DOHH2 (cell line): ENCODE results near the gene ABCG8.

ENCODE experiments used
- H3F3A ChIP-seq: fragments of 200-600 bp; sonication (generic), shearing (Covaris generic); 2 replicates; pipeline ENCODE4 v1.6.0; 2016; ENCODE audit warnings: antibody characterized with exemption, mild to moderate bottlenecking; ENCODE audit not compliant: control insufficient read depth, insufficient read depth
- H3K27ac ChIP-seq: fragments of 200-600 bp; sonication (generic); 2 replicates; pipeline ENCODE4 v1.5.1; 2014; ENCODE audit warnings: low read depth, mild to moderate bottlenecking, low read length, moderate library complexity
- H3K27me3 ChIP-seq: fragments of 200-600 bp; sonication (generic); 2 replicates; pipeline ENCODE4 v1.6.1; 2014; ENCODE audit warnings: mild to moderate bottlenecking, low read length, mixed read lengths; ENCODE audit not compliant: control insufficient read depth
- H3K36me3 ChIP-seq: fragments of 200-600 bp; sonication (generic); 2 replicates; pipeline ENCODE4 v1.6.1; 2014; ENCODE audit warnings: mild to moderate bottlenecking, low read length, moderate library complexity, mixed read lengths; ENCODE audit not compliant: control insufficient read depth
- H3K4me1 ChIP-seq: fragments of 200-600 bp; sonication (generic); 2 replicates; pipeline ENCODE4 v1.6.1; 2014; ENCODE audit warnings: mild to moderate bottlenecking, low read length, mixed read lengths; ENCODE audit not compliant: control insufficient read depth
- H3K4me2 ChIP-seq: fragments of 200-600 bp; sonication (generic); 2 replicates; pipeline ENCODE4 v1.6.0; 2014; ENCODE audit warnings: mild to moderate bottlenecking, low read length, moderate library complexity
- H3K4me3 ChIP-seq: fragments of 200-600 bp; sonication (generic); 2 replicates; pipeline ENCODE4 v1.5.1; 2014; ENCODE audit warnings: mild to moderate bottlenecking, low read length, mixed read lengths
- H3K79me2 ChIP-seq: fragments of 200-600 bp; sonication (generic); 2 replicates; pipeline ENCODE4 v1.6.1; 2014; ENCODE audit warnings: mild to moderate bottlenecking, low read length, mixed read lengths; ENCODE audit not compliant: control insufficient read depth
- H3K9me2 ChIP-seq: fragments of 200-600 bp; sonication (generic); replicated peaks from 2 replicates; pipeline ENCODE4 v1.6.1; 2014; ENCODE audit warnings: mild to moderate bottlenecking, low read length, mixed read lengths; ENCODE audit not compliant: control insufficient read depth
- H3K9me3 ChIP-seq: fragments of 200-600 bp; sonication (generic); 2 replicates; pipeline ENCODE4 v1.6.1; 2014; ENCODE audit warnings: antibody characterized with exemption, low read length, mixed read lengths; ENCODE audit not compliant: control insufficient read depth, insufficient read depth
- H4K20me1 ChIP-seq: fragments of 200-600 bp; sonication (generic); 2 replicates; pipeline ENCODE4 v1.6.0; 2014; ENCODE audit warnings: low read depth, mild to moderate bottlenecking, antibody characterized with exemption, low read length, moderate library complexity; ENCODE audit not compliant: control insufficient read depth, insufficient read depth
- EZH2phosphoT487 ChIP-seq: fragments of 200-600 bp; sonication (generic); IDR thresholded peaks from 2 replicates; pipeline ENCODE4 v1.6.1; 2017; ENCODE audit warnings: borderline replicate concordance, mild to moderate bottlenecking, antibody characterized with exemption, low read length, moderate library complexity, mixed read lengths
- TF ChIP-seq, protein P1 (sequence below): fragments of 200-600 bp; sonication (generic); IDR thresholded peaks from one replicate; pipeline ENCODE4 v1.5.1; 2014; ENCODE audit warnings: antibody characterized with exemption, mild to moderate bottlenecking, low read depth, low read length; ENCODE audit not compliant: poor library complexity, severe bottlenecking

The ABCG8 gene

DNA sequence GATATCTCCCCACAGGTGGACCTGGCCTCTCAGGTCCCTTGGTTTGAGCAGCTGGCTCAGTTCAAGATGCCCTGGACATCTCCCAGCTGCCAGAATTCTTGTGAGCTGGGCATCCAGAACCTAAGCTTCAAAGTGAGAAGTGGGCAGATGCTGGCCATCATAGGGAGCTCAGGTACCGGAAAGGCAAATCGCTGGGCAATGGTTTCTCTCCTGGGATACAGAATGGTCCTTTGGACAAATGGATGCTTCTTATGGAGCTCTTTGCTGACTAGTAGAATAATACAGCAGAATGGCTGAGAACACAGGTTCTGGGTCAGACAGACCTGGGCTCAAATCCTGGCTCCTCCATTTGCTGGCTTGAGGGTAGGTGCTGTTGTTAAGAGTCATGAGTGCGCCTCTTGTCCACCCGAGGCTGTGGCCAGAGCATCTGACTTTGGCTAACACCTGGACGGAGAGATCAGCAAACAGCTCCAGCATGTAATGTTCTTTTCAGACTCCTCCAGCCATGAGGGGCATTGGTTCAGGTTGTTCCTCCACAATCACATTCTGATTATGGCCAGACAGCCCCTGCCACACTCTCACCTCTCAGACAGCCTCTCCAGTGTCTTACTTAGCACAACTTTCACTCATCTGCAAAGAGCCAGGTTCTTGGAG lies 7.5 kb downstream of the ABCG8 start:
- Histone ChIP-seq H3K4me3 (no peak overlapping the region), H3K27me3 (peaks cover 3% of the 10 kb centered on the region; the same call in 1 of the 2 replicates), H3K79me2 (no peaks in the 10 kb centered on the region), H3K27ac (no peak overlapping the region), H3K9me3 (no peaks in the 10 kb centered on the region), H3K36me3 (no peaks in the 10 kb centered on the region), H3K4me1 (peaks cover 9% of the 10 kb centered on the region), H3K4me2 (no peak overlapping the region), H4K20me1 (no peaks in the 10 kb centered on the region), H3F3A (no peaks in the 10 kb centered on the region), H3K9me2 (no peaks in the 10 kb centered on the region)
- TF ChIP-seq EZH2phosphoT487 = no peak
- TF ChIP-seq, protein P1, sequence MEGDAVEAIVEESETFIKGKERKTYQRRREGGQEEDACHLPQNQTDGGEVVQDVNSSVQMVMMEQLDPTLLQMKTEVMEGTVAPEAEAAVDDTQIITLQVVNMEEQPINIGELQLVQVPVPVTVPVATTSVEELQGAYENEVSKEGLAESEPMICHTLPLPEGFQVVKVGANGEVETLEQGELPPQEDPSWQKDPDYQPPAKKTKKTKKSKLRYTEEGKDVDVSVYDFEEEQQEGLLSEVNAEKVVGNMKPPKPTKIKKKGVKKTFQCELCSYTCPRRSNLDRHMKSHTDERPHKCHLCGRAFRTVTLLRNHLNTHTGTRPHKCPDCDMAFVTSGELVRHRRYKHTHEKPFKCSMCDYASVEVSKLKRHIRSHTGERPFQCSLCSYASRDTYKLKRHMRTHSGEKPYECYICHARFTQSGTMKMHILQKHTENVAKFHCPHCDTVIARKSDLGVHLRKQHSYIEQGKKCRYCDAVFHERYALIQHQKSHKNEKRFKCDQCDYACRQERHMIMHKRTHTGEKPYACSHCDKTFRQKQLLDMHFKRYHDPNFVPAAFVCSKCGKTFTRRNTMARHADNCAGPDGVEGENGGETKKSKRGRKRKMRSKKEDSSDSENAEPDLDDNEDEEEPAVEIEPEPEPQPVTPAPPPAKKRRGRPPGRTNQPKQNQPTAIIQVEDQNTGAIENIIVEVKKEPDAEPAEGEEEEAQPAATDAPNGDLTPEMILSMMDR = no peak

DNA sequence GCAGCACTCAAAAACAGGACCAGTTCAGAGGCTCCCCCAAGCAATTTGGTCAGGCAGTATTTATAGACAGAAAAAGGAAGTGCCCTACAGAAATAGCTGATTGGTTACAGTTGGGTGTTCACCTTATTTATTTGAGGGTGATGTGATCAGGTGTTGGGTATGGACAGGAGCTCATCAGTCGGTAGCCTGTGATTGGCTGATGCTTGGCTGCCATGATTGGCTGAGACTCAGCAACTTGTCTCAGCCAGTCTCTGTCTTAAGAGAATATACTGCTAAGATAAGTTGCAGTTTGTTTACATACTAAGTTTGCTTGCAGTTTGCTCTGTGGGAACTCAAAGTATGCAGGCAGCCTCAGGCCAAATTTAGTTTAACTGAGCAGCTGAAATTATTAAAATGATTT lies 9.4 kb downstream of the ABCG8 start:
- TF ChIP-seq EZH2phosphoT487 = no peak
- TF ChIP-seq, protein P1 = no peak
- no peaks in the 10 kb centered on the region for H3K36me3 ChIP-seq
- H4K20me1 ChIP-seq = no peaks in the 10 kb centered on the region
- H3F3A ChIP-seq = no peaks in the 10 kb centered on the region
- H3K79me2 ChIP-seq = no peaks in the 10 kb centered on the region
- H3K4me1 ChIP-seq = peaks cover 9% of the 10 kb centered on the region
- no peaks in the 10 kb centered on the region for H3K9me2 ChIP-seq
- no peaks in the 10 kb centered on the region for H3K27me3 ChIP-seq
- H3K4me3 ChIP-seq = no peak overlapping the region
- H3K9me3 ChIP-seq = no peaks in the 10 kb centered on the region
- peak overlapping the region; percentile 10; the same call in 1 of the 2 replicates for H3K4me2 ChIP-seq
- H3K27ac ChIP-seq = no peak overlapping the region

DNA sequence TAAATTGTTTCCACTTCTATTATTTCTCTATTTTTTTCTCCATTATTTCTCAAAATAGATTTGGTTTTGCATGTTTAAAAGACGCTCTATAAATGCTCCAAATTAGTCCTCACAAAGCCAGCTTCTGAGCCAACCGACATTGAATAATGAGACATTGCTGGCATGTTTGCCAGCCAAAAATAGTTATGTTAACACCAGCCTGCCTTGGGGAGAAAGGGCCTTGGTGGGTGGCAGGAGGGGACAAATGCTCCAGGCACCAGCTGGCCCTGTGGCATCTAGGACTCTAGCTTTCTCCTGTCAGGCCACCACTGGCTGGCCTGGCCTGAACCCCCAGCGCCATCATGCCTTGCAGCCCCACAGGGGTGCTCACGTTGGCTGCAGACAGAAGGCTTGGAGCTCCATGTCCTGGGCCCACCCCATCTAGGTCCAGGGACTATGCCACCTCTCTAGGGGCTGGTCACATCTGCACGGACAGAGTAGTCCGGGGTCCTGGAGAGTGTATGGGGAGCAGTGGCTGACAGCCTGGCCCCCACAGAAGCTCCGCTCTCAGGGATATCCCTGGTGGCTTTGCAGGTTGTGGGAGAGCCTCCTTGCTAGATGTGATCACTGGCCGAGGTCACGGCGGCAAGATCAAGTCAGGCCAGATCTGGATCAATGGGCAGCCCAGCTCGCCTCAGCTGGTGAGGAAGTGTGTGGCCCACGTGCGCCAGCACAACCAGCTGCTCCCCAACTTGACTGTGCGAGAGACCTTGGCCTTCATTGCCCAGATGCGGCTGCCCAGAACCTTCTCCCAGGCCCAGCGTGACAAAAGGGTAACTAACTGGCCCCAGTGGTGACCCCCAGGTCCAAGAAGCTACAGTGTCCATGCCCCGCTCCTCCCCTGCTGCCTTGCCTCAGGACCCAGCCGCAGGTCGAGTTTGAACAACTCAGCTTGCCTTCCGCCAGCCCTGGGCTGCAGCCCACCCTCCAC lies 12.5 kb downstream of the ABCG8 start:
- TF ChIP-seq, protein P1 = no peak
- TF ChIP-seq EZH2phosphoT487 = no peak
- Histone ChIP-seq H3F3A (no peaks in the 10 kb centered on the region), H3K4me1 (peaks cover 9% of the 10 kb centered on the region), H3K9me3 (no peaks in the 10 kb centered on the region), H3K27me3 (peaks cover 4% of the 10 kb centered on the region), H3K36me3 (no peaks in the 10 kb centered on the region), H4K20me1 (no peaks in the 10 kb centered on the region), H3K27ac (no peak overlapping the region), H3K79me2 (no peaks in the 10 kb centered on the region), H3K4me3 (no peak overlapping the region), H3K9me2 (no peaks in the 10 kb centered on the region), H3K4me2 (no peak overlapping the region)
